DOHH2 (cell line): Measurements from ENCODE around the gene TTC7B.

ENCODE experiments used
- H3F3A ChIP-seq: fragments of 200-600 bp; sonication (generic), shearing (Covaris generic); 2 replicates; pipeline ENCODE4 v1.6.0; 2016; ENCODE audit warnings: antibody characterized with exemption, mild to moderate bottlenecking; ENCODE audit not compliant: control insufficient read depth, insufficient read depth
- H3K27ac ChIP-seq: fragments of 200-600 bp; sonication (generic); 2 replicates; pipeline ENCODE4 v1.5.1; 2014; ENCODE audit warnings: low read depth, mild to moderate bottlenecking, low read length, moderate library complexity
- H3K27me3 ChIP-seq: fragments of 200-600 bp; sonication (generic); 2 replicates; pipeline ENCODE4 v1.6.1; 2014; ENCODE audit warnings: mild to moderate bottlenecking, low read length, mixed read lengths; ENCODE audit not compliant: control insufficient read depth
- H3K36me3 ChIP-seq: fragments of 200-600 bp; sonication (generic); 2 replicates; pipeline ENCODE4 v1.6.1; 2014; ENCODE audit warnings: mild to moderate bottlenecking, low read length, moderate library complexity, mixed read lengths; ENCODE audit not compliant: control insufficient read depth
- H3K4me1 ChIP-seq: fragments of 200-600 bp; sonication (generic); 2 replicates; pipeline ENCODE4 v1.6.1; 2014; ENCODE audit warnings: mild to moderate bottlenecking, low read length, mixed read lengths; ENCODE audit not compliant: control insufficient read depth
- H3K4me2 ChIP-seq: fragments of 200-600 bp; sonication (generic); 2 replicates; pipeline ENCODE4 v1.6.0; 2014; ENCODE audit warnings: mild to moderate bottlenecking, low read length, moderate library complexity
- H3K4me3 ChIP-seq: fragments of 200-600 bp; sonication (generic); 2 replicates; pipeline ENCODE4 v1.5.1; 2014; ENCODE audit warnings: mild to moderate bottlenecking, low read length, mixed read lengths
- H3K79me2 ChIP-seq: fragments of 200-600 bp; sonication (generic); 2 replicates; pipeline ENCODE4 v1.6.1; 2014; ENCODE audit warnings: mild to moderate bottlenecking, low read length, mixed read lengths; ENCODE audit not compliant: control insufficient read depth
- H3K9me2 ChIP-seq: fragments of 200-600 bp; sonication (generic); replicated peaks from 2 replicates; pipeline ENCODE4 v1.6.1; 2014; ENCODE audit warnings: mild to moderate bottlenecking, low read length, mixed read lengths; ENCODE audit not compliant: control insufficient read depth
- H3K9me3 ChIP-seq: fragments of 200-600 bp; sonication (generic); 2 replicates; pipeline ENCODE4 v1.6.1; 2014; ENCODE audit warnings: antibody characterized with exemption, low read length, mixed read lengths; ENCODE audit not compliant: control insufficient read depth, insufficient read depth
- H4K20me1 ChIP-seq: fragments of 200-600 bp; sonication (generic); 2 replicates; pipeline ENCODE4 v1.6.0; 2014; ENCODE audit warnings: low read depth, mild to moderate bottlenecking, antibody characterized with exemption, low read length, moderate library complexity; ENCODE audit not compliant: control insufficient read depth, insufficient read depth
- CTCF ChIP-seq: fragments of 200-600 bp; sonication (generic); IDR thresholded peaks from one replicate; pipeline ENCODE4 v1.5.1; 2014; ENCODE audit warnings: antibody characterized with exemption, mild to moderate bottlenecking, low read depth, low read length; ENCODE audit not compliant: poor library complexity, severe bottlenecking
- EZH2phosphoT487 ChIP-seq: fragments of 200-600 bp; sonication (generic); IDR thresholded peaks from 2 replicates; pipeline ENCODE4 v1.6.1; 2017; ENCODE audit warnings: borderline replicate concordance, mild to moderate bottlenecking, antibody characterized with exemption, low read length, moderate library complexity, mixed read lengths

The TTC7B gene

GRCh38 chr14:90639641-90640040 lies 176.6 kb downstream of the TTC7B start:
- Histone ChIP-seq H3K27ac (no peak overlapping the region), H3K4me2 (no peak overlapping the region), H3K36me3 (no peaks in the 10 kb centered on the region), H3K79me2 (no peaks in the 10 kb centered on the region), H3K4me3 (no peak overlapping the region), H3K27me3 (no peaks in the 10 kb centered on the region), H3K4me1 (no peaks in the 10 kb centered on the region), H3K9me2 (no peaks in the 10 kb centered on the region), H3F3A (no peaks in the 10 kb centered on the region), H4K20me1 (no peaks in the 10 kb centered on the region), H3K9me3 (no peaks in the 10 kb centered on the region)
- no peak for TF ChIP-seq EZH2phosphoT487
- TF ChIP-seq CTCF: no peak

- Histone ChIP-seq H3K79me2 (no peaks in the 10 kb centered on the region), H3K9me2 (no peaks in the 10 kb centered on the region), H3F3A (no peaks in the 10 kb centered on the region), H3K4me1 (0 out of 2 replicates have a peak, but pooled peaks cover 3% of the 10 kb centered on the region), H3K4me2 (no peak overlapping the region), H3K36me3 (no peaks in the 10 kb centered on the region), H3K27ac (no peak overlapping the region), H3K4me3 (no peak overlapping the region), H3K27me3 (peaks cover 4% of the 10 kb centered on the region; the same call in 1 of the 2 replicates), H3K9me3 (no peaks in the 10 kb centered on the region), H4K20me1 (no peaks in the 10 kb centered on the region)
- TF ChIP-seq CTCF: no peak
These were observed 183.4 kb downstream of the TTC7B start for GRCh38 chr14:90632871-90633270.

GRCh38 chr14:90632451-90632850 lies 183.8 kb downstream of the TTC7B start:
- no peaks in the 10 kb centered on the region for H3K36me3 ChIP-seq
- no peak overlapping the region for H3K27ac ChIP-seq
- H3K9me2 ChIP-seq: no peaks in the 10 kb centered on the region
- H3K79me2 ChIP-seq: no peaks in the 10 kb centered on the region
- H4K20me1 ChIP-seq: no peaks in the 10 kb centered on the region
- no peak overlapping the region for H3K4me3 ChIP-seq
- no peak overlapping the region for H3K4me2 ChIP-seq
- no peaks in the 10 kb centered on the region for H3F3A ChIP-seq
- H3K9me3 ChIP-seq: no peaks in the 10 kb centered on the region
- peaks cover 4% of the 10 kb centered on the region; the same call in 1 of the 2 replicates for H3K27me3 ChIP-seq
- H3K4me1 ChIP-seq: 0 out of 2 replicates have a peak, but pooled peaks cover 3% of the 10 kb centered on the region
- TF ChIP-seq EZH2phosphoT487 (no peak), CTCF (no peak)

GRCh38 chr14:90630171-90630806 lies 185.9 kb downstream of the TTC7B start:
- Histone ChIP-seq H3K36me3 (no peaks in the 10 kb centered on the region), H3K79me2 (no peaks in the 10 kb centered on the region), H3K4me2 (no peak overlapping the region), H3K9me2 (no peaks in the 10 kb centered on the region), H3F3A (no peaks in the 10 kb centered on the region), H3K4me3 (no peak overlapping the region), H4K20me1 (no peaks in the 10 kb centered on the region), H3K4me1 (0 out of 2 replicates have a peak, but pooled peaks cover 3% of the 10 kb centered on the region), H3K27ac (no peak overlapping the region), H3K27me3 (peaks cover 4% of the 10 kb centered on the region; the same call in 1 of the 2 replicates), H3K9me3 (no peaks in the 10 kb centered on the region)
- no peak for TF ChIP-seq EZH2phosphoT487
- TF ChIP-seq CTCF: no peak
